Stomach smooth muscle (tissue), 2 donors: ENCODE measurements around the gene IL17C.

ENCODE experiments used
- H3K27ac ChIP-seq: one replicate; pipeline ENCODE4 v1.7.0; 2013; ENCODE audit warnings: mild to moderate bottlenecking, low read length, inconsistent platforms
- H3K27me3 ChIP-seq, 2 donors: one replicate each; pipeline ENCODE4 v1.7.0; 2013; ENCODE audit warnings: low read length in 2 of 2; ENCODE audit not compliant: insufficient read depth in 2 of 2, control insufficient read depth in 1 of 2
- H3K36me3 ChIP-seq, 2 donors: one replicate each; pipeline ENCODE4 v1.7.0; 2013; ENCODE audit warnings: low read length in 2 of 2; ENCODE audit not compliant: control insufficient read depth in 2 of 2, insufficient read depth in 2 of 2
- H3K4me1 ChIP-seq: one replicate; pipeline ENCODE4 v1.7.0; 2013; ENCODE audit warnings: low read length; ENCODE audit not compliant: control insufficient read depth, insufficient read depth
- H3K4me3 ChIP-seq, 2 donors: one replicate each; pipeline ENCODE4 v1.7.0; 2013; ENCODE audit warnings: low read length in 2 of 2
- H3K9ac ChIP-seq, 2 donors: one replicate each; pipeline ENCODE4 v1.7.0; 2013; ENCODE audit warnings: low read length in 2 of 2, mild to moderate bottlenecking in 1 of 2
- H3K9me3 ChIP-seq, 2 donors: one replicate each; pipeline ENCODE4 v1.7.0; 2013; ENCODE audit warnings: low read length in 2 of 2; ENCODE audit not compliant: control insufficient read depth in 2 of 2
- donor health status: healthy.
- donor health status: Pancreatic carcinoma.

Gene IL17C

GRCh38 chr16:88645941-88646340 lies 7.6 kb downstream of the IL17C start:
- peaks cover 0 to 7% of the 10 kb centered on the region in 2 donors for H3K27me3 ChIP-seq
- H3K27ac ChIP-seq: no peak overlapping the region
- peaks cover 3% of the 10 kb centered on the region for H3K4me1 ChIP-seq
- H3K9ac ChIP-seq: no peak overlapping the region
- no peaks in the 10 kb centered on the region for H3K36me3 ChIP-seq
- no peaks in the 10 kb centered on the region for H3K9me3 ChIP-seq
- no peak overlapping the region for H3K4me3 ChIP-seq

DNA sequence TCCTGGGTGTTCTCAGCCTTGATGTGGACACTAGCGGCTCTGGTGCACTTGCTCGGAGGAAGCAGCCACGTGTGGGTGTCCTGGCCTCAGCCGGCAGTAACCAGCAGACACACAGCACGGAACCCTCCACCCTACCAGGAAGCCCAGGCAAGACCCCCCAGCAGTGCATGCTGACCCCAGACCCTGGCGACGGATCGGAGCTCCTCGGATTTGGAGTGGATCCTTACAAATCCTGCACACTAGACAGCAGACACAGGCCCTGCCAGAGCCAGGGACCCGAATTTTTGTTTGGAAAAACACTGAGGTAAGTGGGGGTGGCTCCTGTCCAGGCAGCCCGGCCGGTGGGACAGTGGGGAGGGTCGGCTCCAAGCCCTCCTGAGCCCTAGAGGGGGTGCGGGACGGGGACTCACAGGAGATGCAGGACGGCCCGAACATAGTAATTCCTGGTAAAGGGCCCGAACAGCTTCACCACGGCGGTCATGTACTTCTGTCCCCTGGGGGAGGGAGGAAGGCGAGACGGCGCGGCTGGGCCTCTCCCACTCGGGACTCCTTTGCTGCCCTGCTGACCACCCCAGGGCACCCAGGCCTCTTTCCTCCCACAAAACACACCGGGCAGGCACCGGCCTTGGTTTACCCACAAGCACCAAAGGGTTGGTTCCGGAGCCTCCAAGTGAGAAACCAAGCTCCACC lies 8.1 kb downstream of the IL17C start:
- Histone ChIP-seq H3K9me3 (no peaks in the 10 kb centered on the region), H3K36me3 (no peaks in the 10 kb centered on the region), H3K4me1 (peaks cover 6% of the 10 kb centered on the region), H3K27ac (no peak overlapping the region), H3K9ac (no peak overlapping the region), H3K27me3 (peaks cover 4 to 11% of the 10 kb centered on the region in 2 donors), H3K4me3 (no peak overlapping the region)

- H3K36me3 ChIP-seq: no peaks in the 10 kb centered on the region
- H3K27ac ChIP-seq: no peak overlapping the region
- H3K9me3 ChIP-seq: no peaks in the 10 kb centered on the region
These were observed 9.1 kb downstream of the IL17C start for GRCh38 chr16:88647178-88648070.

GRCh38 chr16:88649195-88649923 lies 11.0 kb downstream of the IL17C start:
- no peak overlapping the region for H3K27ac ChIP-seq
- no peak overlapping the region for H3K4me3 ChIP-seq
- H3K9me3 ChIP-seq: no peaks in the 10 kb centered on the region
- H3K36me3 ChIP-seq: peaks cover 0 to 5% of the 10 kb centered on the region in 2 donors
- H3K27me3 ChIP-seq: peaks cover 6 to 15% of the 10 kb centered on the region in 2 donors
- H3K9ac ChIP-seq: no peak overlapping the region
- peaks cover 7% of the 10 kb centered on the region for H3K4me1 ChIP-seq

More at GRCh38 chr16:88647178-88648070, 9.1 kb downstream of the IL17C start:
- Histone ChIP-seq H3K27me3 (peaks cover 6 to 15% of the 10 kb centered on the region in 2 donors), H3K4me3 (no peak overlapping the region), H3K9ac (no peak overlapping the region), H3K4me1 (peaks cover 7% of the 10 kb centered on the region)

DNA sequence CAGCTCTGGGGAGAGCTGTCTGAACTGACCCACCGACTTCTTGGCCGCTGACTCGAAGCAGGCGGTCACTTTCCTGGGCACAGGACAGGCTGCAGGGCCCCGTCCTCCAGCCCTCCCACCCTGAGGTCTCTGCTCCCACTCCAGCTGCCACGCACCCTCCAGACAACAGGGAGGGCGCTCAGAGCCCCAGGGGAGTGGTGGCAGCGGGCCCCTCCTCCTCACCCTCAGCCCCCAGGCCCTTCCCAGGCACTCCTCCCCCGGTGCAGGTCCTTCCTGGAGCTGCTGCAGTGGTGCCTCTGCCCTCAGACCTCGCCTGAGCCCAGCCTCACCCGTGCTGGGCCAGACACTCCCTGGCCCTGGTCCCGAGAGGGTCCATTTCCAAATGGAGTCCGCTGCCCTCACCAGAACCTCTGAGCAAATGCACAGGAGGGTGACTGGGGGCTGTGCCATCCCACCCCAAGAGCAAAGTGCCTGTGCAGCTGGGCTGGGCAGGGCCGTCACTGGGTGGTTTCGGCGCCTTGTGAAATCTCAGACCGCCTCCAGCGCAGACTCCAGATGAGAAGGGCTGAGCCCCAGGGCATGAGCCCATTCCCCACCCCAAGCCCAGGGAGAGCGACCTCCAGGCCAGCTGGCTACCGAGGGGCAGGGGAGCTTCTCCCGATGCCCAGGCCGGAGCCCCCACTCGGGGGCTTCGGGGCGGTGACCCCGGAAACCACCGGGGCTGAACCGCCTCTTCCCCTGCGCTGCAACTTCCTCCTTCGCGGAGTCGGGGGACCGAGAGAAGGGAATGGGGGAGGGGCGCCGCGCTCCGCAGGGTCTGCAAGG lies 11.8 kb downstream of the IL17C start:
- Histone ChIP-seq H3K9ac (peak overlapping the region; percentile 21 to 42), H3K9me3 (no peaks in the 10 kb centered on the region), H3K27me3 (peaks cover 6 to 15% of the 10 kb centered on the region in 2 donors), H3K4me1 (peaks cover 7% of the 10 kb centered on the region), H3K36me3 (peaks cover 3 to 9% of the 10 kb centered on the region in 2 donors), H3K4me3 (peak overlapping the region; percentile 35 to 71), H3K27ac (no peak overlapping the region)

DNA sequence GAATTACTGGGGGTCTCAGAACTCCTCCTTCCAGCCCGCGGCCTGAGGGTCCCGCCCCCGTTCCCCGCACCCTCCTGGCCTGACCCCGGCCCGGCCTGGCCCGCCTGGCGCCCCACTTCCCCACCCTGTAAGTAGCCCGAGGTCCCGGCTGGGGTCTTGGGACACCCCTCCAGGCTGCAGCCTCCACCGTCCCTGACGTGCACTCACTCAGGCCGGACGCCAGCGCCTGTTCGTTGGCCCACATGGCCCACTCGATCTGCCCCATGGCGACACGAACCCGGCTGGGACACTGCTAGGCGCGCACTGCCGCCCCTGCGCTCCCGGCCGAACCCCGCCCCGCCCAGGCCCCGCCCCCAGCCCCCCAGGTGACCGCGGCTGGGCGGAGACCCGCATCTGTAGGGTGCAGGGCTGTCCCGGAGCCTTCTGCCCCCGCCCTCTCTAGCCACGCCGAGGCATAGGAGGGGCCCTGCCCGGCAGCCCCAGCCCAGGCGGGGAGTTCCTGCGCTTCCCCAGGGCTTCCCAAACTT lies 12.4 kb downstream of the IL17C start, which contains the start of gene CYBA:
Gene CYBA, minus strand, starts transcription at position 305 of the 527 bp plus-strand sequence. Its CDS starts 40 bp downstream, at position 265.
- Histone ChIP-seq H3K4me3 (peak within 1 kb of the TSS; percentile 35 to 71), H3K4me1 (peaks cover 7% of the 10 kb centered on the region), H3K9ac (peak within 1 kb of the TSS; percentile 42 to 47), H3K36me3 (peaks cover 4 to 9% of the 10 kb centered on the region in 2 donors), H3K9me3 (no peaks in the 10 kb centered on the region), H3K27ac (no peak within 1 kb of the TSS), H3K27me3 (peaks cover 6 to 15% of the 10 kb centered on the region in 2 donors)

- H3K36me3 ChIP-seq: peaks cover 4 to 11% of the 10 kb centered on the region in 2 donors
- peak overlapping the region in 1 of 2 donors; percentile 26 for H3K9ac ChIP-seq
These were observed 13.1 kb downstream of the IL17C start for GRCh38 chr16:88651276-88651988.

GRCh38 chr16:88651989-88652761 lies 13.8 kb downstream of the IL17C start:
- Histone ChIP-seq H3K9ac (no peak overlapping the region), H3K27me3 (peaks cover 6 to 15% of the 10 kb centered on the region in 2 donors), H3K4me3 (no peak overlapping the region), H3K9me3 (no peaks in the 10 kb centered on the region), H3K4me1 (peaks cover 7% of the 10 kb centered on the region), H3K27ac (no peak overlapping the region), H3K36me3 (peaks cover 4 to 14% of the 10 kb centered on the region in 2 donors)

More at GRCh38 chr16:88651276-88651988, 13.1 kb downstream of the IL17C start:
- no peaks in the 10 kb centered on the region for H3K9me3 ChIP-seq
- peaks cover 7% of the 10 kb centered on the region for H3K4me1 ChIP-seq
- H3K4me3 ChIP-seq: peak overlapping the region in 1 of 2 donors; percentile 59
- H3K27ac ChIP-seq: no peak overlapping the region
- H3K27me3 ChIP-seq: peaks cover 6 to 15% of the 10 kb centered on the region in 2 donors

DNA sequence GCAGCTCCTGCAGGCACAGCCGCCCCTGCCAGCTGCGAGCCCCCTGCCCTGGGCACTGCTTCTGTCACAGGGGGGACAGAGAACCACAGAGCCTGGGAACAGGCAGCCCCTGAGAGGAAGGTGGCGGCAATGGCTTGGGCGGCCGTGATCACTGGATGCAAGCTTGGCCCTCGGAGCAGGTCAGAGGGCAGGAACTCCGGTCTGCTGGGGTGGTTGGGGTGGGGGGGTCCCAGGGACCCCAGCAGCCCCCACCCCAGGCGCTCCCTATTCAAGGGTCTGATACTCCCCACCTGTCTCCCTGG lies 14.3 kb downstream of the IL17C start:
- peaks cover 7% of the 10 kb centered on the region for H3K4me1 ChIP-seq
- peaks cover 4 to 14% of the 10 kb centered on the region in 2 donors for H3K36me3 ChIP-seq
- H3K27ac ChIP-seq: no peak overlapping the region
- H3K9ac ChIP-seq: no peak overlapping the region
- H3K9me3 ChIP-seq: no peaks in the 10 kb centered on the region
- peaks cover 6 to 15% of the 10 kb centered on the region in 2 donors for H3K27me3 ChIP-seq
- H3K4me3 ChIP-seq: no peak overlapping the region
